Ovary (tissue), 1 donor: ENCODE measurements around the gene TOMM22.

Source experiments
- EP300 ChIP-seq: sonication (generic); formaldehyde crosslinking; IDR thresholded peaks from one replicate; pipeline ENCODE4 v1.6.1; 2017; ENCODE audit warnings: antibody characterized with exemption
- POLR2A ChIP-seq: fragments of 450-650 bp; IDR thresholded peaks from one replicate; pipeline ENCODE4 v1.6.1; 2017; ENCODE audit warnings: antibody characterized with exemption, mild to moderate bottlenecking, moderate library complexity

DNA sequence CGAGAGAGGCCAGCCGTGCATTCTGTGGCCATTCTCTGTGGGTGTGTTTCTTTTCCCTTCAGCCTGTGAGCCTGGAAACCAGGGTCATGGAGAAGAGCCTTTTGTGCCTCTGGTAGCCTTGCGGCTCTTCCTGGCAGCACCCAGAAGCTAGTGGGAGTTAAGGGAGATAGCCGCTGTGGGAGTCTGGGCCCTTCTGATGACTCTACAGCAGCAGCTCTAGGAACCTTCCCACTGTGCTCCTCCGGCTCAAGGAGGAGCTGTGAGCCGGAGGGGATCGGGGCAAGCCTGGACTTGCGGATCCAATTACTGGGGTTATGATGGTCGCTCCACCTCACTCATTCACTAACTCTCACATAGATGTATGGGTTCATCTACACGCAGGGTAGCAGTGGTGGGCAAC lies 34.5 kb downstream of the TOMM22 start:
- TF ChIP-seq EP300 (no peak), POLR2A (no peak)
